ENCODE results near the gene FAM3A.

- TF ChIP-seq CTCF (IDR thresholded peaks at IDR 0.05) (no peak), POLR2AphosphoS5 (IDR thresholded peaks at IDR 0.05) (no peak), POLR2A (IDR thresholded peaks at IDR 0.05) (no peak), EP300 (IDR thresholded peaks at IDR 0.05; ENCODE audit: low read depth) (no peak)
Measured at GRCh38 chrX:154466036-154466435, 50.0 kb downstream of the FAM3A start.

Data from transverse colon (tissue), 4 donors.